A549 (cell line): ENCODE results near the gene PPP1R9B.

Experiments
- KDM5A ChIP-seq: fragments of 200-600 bp; sonication (generic); IDR thresholded peaks from 2 replicates; pipeline ENCODE4 v1.6.1; 2016; ENCODE audit warnings: antibody characterized with exemption, mild to moderate bottlenecking
- MYC ChIP-seq: IDR thresholded peaks from 2 replicates; pipeline ENCODE4 v1.6.1; 2012; ENCODE audit warnings: mild to moderate bottlenecking, inconsistent platforms, low read length, improper control_type of control experiment, borderline replicate concordance
- TP53 ChIP-seq: fragments of 250-450 bp; sonication (Bioruptor Pico); IDR thresholded peaks from 2 replicates; pipeline ENCODE4 v1.5.0; 2021; ENCODE audit warnings: mild to moderate bottlenecking, moderate library complexity

GRCh38 chr17:50125420-50125997 is 25.0 kb downstream of the PPP1R9B start:
- no peak for TF ChIP-seq MYC
- TF ChIP-seq KDM5A, result no peak
- no peak for TF ChIP-seq TP53 (CRISPR knock-in tag)
